Fibroblast of lung (primary cell): ENCODE measurements around the gene BABAM2. TPM values are rescaled to one million over a fixed set of nuclear protein-coding genes. Genes with fewer than 3 reads are reported as not detected.

Experiments
- DNase-seq, 2 donors: peaks; one replicate each; pipeline versions ENCODE4 v3.0.0 to v3.0.0-alpha.2; 2010; ENCODE audit warnings: low read depth in 2 of 2
- H2AFZ ChIP-seq: 2 replicates; pipeline ENCODE4 v1.5.1; 2012; ENCODE audit warnings: low read length, control low read depth, inconsistent platforms
- H3K27ac ChIP-seq: 2 replicates; pipeline ENCODE4 v1.5.1; 2011; ENCODE audit warnings: low read length, control low read depth; ENCODE audit not compliant: insufficient read depth
- H3K27me3 ChIP-seq: 2 replicates; pipeline ENCODE4 v1.5.1; 2011; ENCODE audit warnings: mild to moderate bottlenecking, low read length; ENCODE audit not compliant: control insufficient read depth, insufficient read depth
- H3K36me3 ChIP-seq: 2 replicates; pipeline ENCODE4 v1.5.1; 2011; ENCODE audit warnings: low read length; ENCODE audit not compliant: control insufficient read depth, insufficient read depth
- H3K4me1 ChIP-seq: 2 replicates; pipeline ENCODE4 v1.5.1; 2011; ENCODE audit warnings: low read length; ENCODE audit not compliant: control insufficient read depth, insufficient read depth; ENCODE audit errors: extremely low read depth
- H3K4me2 ChIP-seq: 2 replicates; pipeline ENCODE4 v1.5.1; 2011; ENCODE audit warnings: low read length, control low read depth; ENCODE audit not compliant: insufficient read depth; ENCODE audit errors: extremely low read depth
- H3K4me3 ChIP-seq, 4 experiments: fragments of 200-600 bp in 1 of 4; sonication (generic) in 1 of 4; replicated peaks in 1 of 4; 2 replicates each; pipeline ENCODE4 v1.5.1; 2011 to 2016; ENCODE audit warnings: low read length in 4 of 4, low read depth in 3 of 4, mild to moderate bottlenecking in 3 of 4, control low read depth in 2 of 4, inconsistent platforms in 1 of 4, mixed read lengths in 1 of 4; ENCODE audit not compliant: insufficient read depth in 1 of 4; ENCODE audit errors: control extremely low read depth in 1 of 4
- H3K79me2 ChIP-seq: 2 replicates; pipeline ENCODE4 v1.5.1; 2012; ENCODE audit warnings: mild to moderate bottlenecking, low read length, inconsistent platforms; ENCODE audit not compliant: control insufficient read depth, insufficient read depth
- H3K9ac ChIP-seq: 2 replicates; pipeline ENCODE4 v1.5.1; 2011; ENCODE audit warnings: mild to moderate bottlenecking, low read length, control low read depth; ENCODE audit not compliant: insufficient read depth
- H3K9me3 ChIP-seq: 2 replicates; pipeline ENCODE4 v1.5.1; 2012; ENCODE audit warnings: low read depth, low read length; ENCODE audit not compliant: control insufficient read depth, insufficient read depth
- H4K20me1 ChIP-seq: 2 replicates; pipeline ENCODE4 v1.5.1; 2011; ENCODE audit warnings: low read length; ENCODE audit not compliant: control insufficient read depth, insufficient read depth; ENCODE audit errors: extremely low read depth
- EZH2 ChIP-seq: IDR thresholded peaks from 2 replicates; pipeline ENCODE4 v1.5.1; 2012; ENCODE audit warnings: low read length, control low read depth, mild to moderate bottlenecking; ENCODE audit errors: missing control alignments
- polyA plus RNA-seq, 2 donors: library from polyadenylated mRNA; depleted of rRNA in 1 of 2; stranded (reverse) in 1 of 2; unstranded in 1 of 2; fragments of >200 nt; gene quantifications; 2 replicates each; pipeline ENCODE4 v1.2.1, GENCODE V29; 2011 to 2012; ENCODE audit warnings: missing spikeins in 1 of 2
- total RNA-seq: library from RNA; depleted of rRNA; stranded (reverse); fragments of >200 nt; gene quantifications from 2 replicates; pipeline ENCODE4 v1.2.1, GENCODE V29; 2014
- TF ChIP-seq, protein P1 (sequence below), 2 donors: IDR thresholded peaks in 1 of 2; conservative IDR thresholded peaks in 1 of 2; 1 replicate in 1 of 2; 2 replicates in 1 of 2; pipeline ENCODE4 v1.5.1; 2011 to 2012; ENCODE audit warnings: low read length in 2 of 2, control low read depth in 1 of 2, inconsistent platforms in 1 of 2, low read depth in 1 of 2, mild to moderate bottlenecking in 1 of 2

The BABAM2 gene
- total and polyA plus RNA-seq, 2 donors (not counting 1 experiment from before 2014, with no cell fraction given), result 25.6 to 33.4 TPM

GRCh38 chr2:27914041-27914804, 23.7 kb downstream of the BABAM2 start:
- no peak overlapping the region for H3K9ac ChIP-seq
- no peak overlapping the region for H2AFZ ChIP-seq
- no peaks in the 10 kb centered on the region for H3K79me2 ChIP-seq
- no peak overlapping the region for H3K27ac ChIP-seq
- no peaks in the 10 kb centered on the region for H3K4me1 ChIP-seq
- H3K9me3 ChIP-seq, result no peaks in the 10 kb centered on the region
- no peak overlapping the region for H3K4me2 ChIP-seq
- no peak overlapping the region for H3K4me3 ChIP-seq
- TF ChIP-seq EZH2, result no peak
- TF ChIP-seq, protein P1, sequence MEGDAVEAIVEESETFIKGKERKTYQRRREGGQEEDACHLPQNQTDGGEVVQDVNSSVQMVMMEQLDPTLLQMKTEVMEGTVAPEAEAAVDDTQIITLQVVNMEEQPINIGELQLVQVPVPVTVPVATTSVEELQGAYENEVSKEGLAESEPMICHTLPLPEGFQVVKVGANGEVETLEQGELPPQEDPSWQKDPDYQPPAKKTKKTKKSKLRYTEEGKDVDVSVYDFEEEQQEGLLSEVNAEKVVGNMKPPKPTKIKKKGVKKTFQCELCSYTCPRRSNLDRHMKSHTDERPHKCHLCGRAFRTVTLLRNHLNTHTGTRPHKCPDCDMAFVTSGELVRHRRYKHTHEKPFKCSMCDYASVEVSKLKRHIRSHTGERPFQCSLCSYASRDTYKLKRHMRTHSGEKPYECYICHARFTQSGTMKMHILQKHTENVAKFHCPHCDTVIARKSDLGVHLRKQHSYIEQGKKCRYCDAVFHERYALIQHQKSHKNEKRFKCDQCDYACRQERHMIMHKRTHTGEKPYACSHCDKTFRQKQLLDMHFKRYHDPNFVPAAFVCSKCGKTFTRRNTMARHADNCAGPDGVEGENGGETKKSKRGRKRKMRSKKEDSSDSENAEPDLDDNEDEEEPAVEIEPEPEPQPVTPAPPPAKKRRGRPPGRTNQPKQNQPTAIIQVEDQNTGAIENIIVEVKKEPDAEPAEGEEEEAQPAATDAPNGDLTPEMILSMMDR (conservative IDR thresholded peaks at IDR 0.05 in 1 of 2, IDR thresholded peaks at IDR 0.05 in 1 of 2; ENCODE audit: low read depth in 1 of 2, low read length in 2 of 2), result no peak
- no peaks in the 10 kb centered on the region for H3K27me3 ChIP-seq
- H4K20me1 ChIP-seq, result no peaks in the 10 kb centered on the region
- H3K36me3 ChIP-seq, result no peaks in the 10 kb centered on the region
- DNase-seq, result no peak

DNA sequence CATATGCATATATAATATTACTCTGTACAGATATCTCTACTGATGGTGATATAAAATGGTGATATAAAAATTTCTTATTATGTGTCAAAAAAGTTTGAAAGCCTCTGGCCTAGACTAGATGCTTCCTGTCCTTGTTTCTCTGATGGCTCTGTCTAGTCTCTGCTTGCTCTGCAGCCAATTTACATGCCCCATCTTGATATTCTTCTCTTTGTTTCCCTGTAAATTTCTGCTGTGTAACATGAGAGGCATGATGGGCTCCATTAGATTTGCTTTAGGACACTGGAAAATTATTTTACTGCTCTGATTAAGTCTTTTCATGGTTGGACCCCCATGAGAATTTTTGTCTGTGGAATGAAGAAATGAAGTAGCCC, 24.3 kb downstream of the BABAM2 start:
- TF ChIP-seq, protein P1 (conservative IDR thresholded peaks at IDR 0.05 in 1 of 2, IDR thresholded peaks at IDR 0.05 in 1 of 2; ENCODE audit: low read depth in 1 of 2, low read length in 2 of 2), result no peak
- no peak for TF ChIP-seq EZH2
- Histone ChIP-seq H3K4me1 (no peaks in the 10 kb centered on the region), H3K27me3 (no peaks in the 10 kb centered on the region), H3K36me3 (no peaks in the 10 kb centered on the region), H3K79me2 (no peaks in the 10 kb centered on the region), H3K9ac (no peak overlapping the region), H3K9me3 (no peaks in the 10 kb centered on the region), H3K4me2 (no peak overlapping the region), H4K20me1 (no peaks in the 10 kb centered on the region), H3K27ac (no peak overlapping the region), H2AFZ (no peak overlapping the region), H3K4me3 (no peak overlapping the region)
- no peak for DNase-seq

- TF ChIP-seq, protein P1 (conservative IDR thresholded peaks at IDR 0.05 in 1 of 2, IDR thresholded peaks at IDR 0.05 in 1 of 2; ENCODE audit: low read depth in 1 of 2, low read length in 2 of 2), result no peak
- TF ChIP-seq EZH2, result no peak
- no peaks in the 10 kb centered on the region for H3K27me3 ChIP-seq
- H3K9me3 ChIP-seq, result no peaks in the 10 kb centered on the region
- H3K4me1 ChIP-seq, result no peaks in the 10 kb centered on the region
- no peaks in the 10 kb centered on the region for H3K79me2 ChIP-seq
- no peak overlapping the region for H3K4me3 ChIP-seq
- no peaks in the 10 kb centered on the region for H3K36me3 ChIP-seq
- no peaks in the 10 kb centered on the region for H4K20me1 ChIP-seq
- H3K27ac ChIP-seq, result no peak overlapping the region
- no peak overlapping the region for H3K9ac ChIP-seq
- H3K4me2 ChIP-seq, result no peak overlapping the region
- no peak overlapping the region for H2AFZ ChIP-seq
- peak in 1 of 2 donors; percentile 38 for DNase-seq
Observed at GRCh38 chr2:27915191-27915590, 24.7 kb downstream of the BABAM2 start.
